ENCODE results near the gene ORC5. TPM values are rescaled to one million over a fixed set of nuclear protein-coding genes. Genes with fewer than 3 reads are reported as not detected.

Gene ORC5
- total and polyA plus RNA-seq, 2 of the 13 experiments (the other 11 are each of a cell fraction or from before 2014, with no cell fraction given), result 4.8 to 18.8 TPM

DNA sequence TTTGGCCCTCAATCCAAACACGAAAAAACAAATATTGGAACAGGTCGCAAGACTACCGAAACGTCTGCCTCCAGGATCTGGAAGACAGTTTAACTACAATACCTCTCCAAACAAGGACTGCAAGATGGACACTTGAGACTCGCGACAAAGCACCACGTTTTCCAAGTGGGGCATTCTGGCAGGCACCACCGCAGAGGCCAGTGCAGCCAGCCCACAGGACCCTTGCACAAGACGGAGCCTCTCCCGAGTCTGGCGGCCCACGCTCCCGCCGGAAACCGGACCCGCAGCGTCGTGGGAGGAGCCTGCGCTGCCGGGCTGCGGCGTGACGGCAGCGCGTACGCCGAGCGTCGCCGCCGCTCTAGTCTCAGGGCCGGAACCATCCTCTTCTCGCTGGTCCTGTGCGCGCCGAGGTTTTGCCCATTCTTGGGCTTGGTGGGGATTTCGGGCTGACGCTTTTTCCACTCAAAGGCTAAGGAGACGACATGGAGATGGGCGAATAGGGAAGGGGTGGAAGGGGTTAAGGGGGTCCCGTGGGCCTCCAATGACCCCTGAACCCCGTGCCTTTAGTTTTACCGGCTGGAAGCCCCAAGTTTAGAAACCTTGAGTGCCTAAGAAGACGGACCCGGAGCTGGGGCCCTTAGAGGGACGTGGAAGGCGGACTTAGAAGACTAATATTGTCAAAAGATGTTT is at the start of gene ORC5 (continued):
- TF ChIP-seq, protein P1, sequence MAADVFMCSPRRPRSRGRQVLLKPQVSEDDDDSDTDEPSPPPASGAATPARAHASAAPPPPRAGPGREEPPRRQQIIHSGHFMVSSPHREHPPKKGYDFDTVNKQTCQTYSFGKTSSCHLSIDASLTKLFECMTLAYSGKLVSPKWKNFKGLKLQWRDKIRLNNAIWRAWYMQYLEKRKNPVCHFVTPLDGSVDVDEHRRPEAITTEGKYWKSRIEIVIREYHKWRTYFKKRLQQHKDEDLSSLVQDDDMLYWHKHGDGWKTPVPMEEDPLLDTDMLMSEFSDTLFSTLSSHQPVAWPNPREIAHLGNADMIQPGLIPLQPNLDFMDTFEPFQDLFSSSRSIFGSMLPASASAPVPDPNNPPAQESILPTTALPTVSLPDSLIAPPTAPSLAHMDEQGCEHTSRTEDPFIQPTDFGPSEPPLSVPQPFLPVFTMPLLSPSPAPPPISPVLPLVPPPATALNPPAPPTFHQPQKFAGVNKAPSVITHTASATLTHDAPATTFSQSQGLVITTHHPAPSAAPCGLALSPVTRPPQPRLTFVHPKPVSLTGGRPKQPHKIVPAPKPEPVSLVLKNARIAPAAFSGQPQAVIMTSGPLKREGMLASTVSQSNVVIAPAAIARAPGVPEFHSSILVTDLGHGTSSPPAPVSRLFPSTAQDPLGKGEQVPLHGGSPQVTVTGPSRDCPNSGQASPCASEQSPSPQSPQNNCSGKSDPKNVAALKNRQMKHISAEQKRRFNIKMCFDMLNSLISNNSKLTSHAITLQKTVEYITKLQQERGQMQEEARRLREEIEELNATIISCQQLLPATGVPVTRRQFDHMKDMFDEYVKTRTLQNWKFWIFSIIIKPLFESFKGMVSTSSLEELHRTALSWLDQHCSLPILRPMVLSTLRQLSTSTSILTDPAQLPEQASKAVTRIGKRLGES (CRISPR knock-in tag; IDR thresholded peaks at IDR 0.05; ENCODE audit: borderline replicate concordance), result no peak
- TF ChIP-seq ARNT (IDR thresholded peaks at IDR 0.05) (no peak), ZNF17 (CRISPR knock-in tag; IDR thresholded peaks at IDR 0.05) (no peak), ZFP62 (CRISPR knock-in tag; IDR thresholded peaks at IDR 0.05) (no peak), PRMT3 (CRISPR knock-in tag; IDR thresholded peaks at IDR 0.05; ENCODE audit: borderline replicate concordance, low read depth) (0 out of 2 replicates have a peak, but pooled peaks have one; percentile 58), MAZ (IDR thresholded peaks at IDR 0.05; ENCODE audit: borderline replicate concordance, low read depth, low read length) (no peak), MAZ (CRISPR knock-in tag; IDR thresholded peaks at IDR 0.05; ENCODE audit: low read depth) (peak; percentile 76), ZNF34 (CRISPR knock-in tag; IDR thresholded peaks at IDR 0.05; ENCODE audit: borderline replicate concordance) (peak; percentile 65; the same call in 1 of the 2 replicates), JUND (CRISPR knock-in tag; IDR thresholded peaks at IDR 0.05) (no peak; the same call in 1 of the 2 replicates), ZNF496 (CRISPR knock-in tag; IDR thresholded peaks at IDR 0.05; ENCODE audit: insufficient replicate concordance) (no peak), ZMYM2 (CRISPR knock-in tag; IDR thresholded peaks at IDR 0.05) (peak; percentile 91), ISL2 (CRISPR knock-in tag; IDR thresholded peaks at IDR 0.05) (peak; percentile 67), MED1 (CRISPR knock-in tag; IDR thresholded peaks at IDR 0.05) (peak; percentile 70), EZH2 (conservative IDR thresholded peaks at IDR 0.05; ENCODE audit: low read depth, low read length) (no peak), HCFC1 (IDR thresholded peaks at IDR 0.05; ENCODE audit: low read depth, low read length) (no peak), FOXA1 (IDR thresholded peaks at IDR 0.05) (no peak), FOXA1 (CRISPR knock-in tag; IDR thresholded peaks at IDR 0.05) (no peak), POLR2G (IDR thresholded peaks at IDR 0.05; ENCODE audit: low read depth, low read length) (peak; percentile 98)
- TF ChIP-seq, protein P2, sequence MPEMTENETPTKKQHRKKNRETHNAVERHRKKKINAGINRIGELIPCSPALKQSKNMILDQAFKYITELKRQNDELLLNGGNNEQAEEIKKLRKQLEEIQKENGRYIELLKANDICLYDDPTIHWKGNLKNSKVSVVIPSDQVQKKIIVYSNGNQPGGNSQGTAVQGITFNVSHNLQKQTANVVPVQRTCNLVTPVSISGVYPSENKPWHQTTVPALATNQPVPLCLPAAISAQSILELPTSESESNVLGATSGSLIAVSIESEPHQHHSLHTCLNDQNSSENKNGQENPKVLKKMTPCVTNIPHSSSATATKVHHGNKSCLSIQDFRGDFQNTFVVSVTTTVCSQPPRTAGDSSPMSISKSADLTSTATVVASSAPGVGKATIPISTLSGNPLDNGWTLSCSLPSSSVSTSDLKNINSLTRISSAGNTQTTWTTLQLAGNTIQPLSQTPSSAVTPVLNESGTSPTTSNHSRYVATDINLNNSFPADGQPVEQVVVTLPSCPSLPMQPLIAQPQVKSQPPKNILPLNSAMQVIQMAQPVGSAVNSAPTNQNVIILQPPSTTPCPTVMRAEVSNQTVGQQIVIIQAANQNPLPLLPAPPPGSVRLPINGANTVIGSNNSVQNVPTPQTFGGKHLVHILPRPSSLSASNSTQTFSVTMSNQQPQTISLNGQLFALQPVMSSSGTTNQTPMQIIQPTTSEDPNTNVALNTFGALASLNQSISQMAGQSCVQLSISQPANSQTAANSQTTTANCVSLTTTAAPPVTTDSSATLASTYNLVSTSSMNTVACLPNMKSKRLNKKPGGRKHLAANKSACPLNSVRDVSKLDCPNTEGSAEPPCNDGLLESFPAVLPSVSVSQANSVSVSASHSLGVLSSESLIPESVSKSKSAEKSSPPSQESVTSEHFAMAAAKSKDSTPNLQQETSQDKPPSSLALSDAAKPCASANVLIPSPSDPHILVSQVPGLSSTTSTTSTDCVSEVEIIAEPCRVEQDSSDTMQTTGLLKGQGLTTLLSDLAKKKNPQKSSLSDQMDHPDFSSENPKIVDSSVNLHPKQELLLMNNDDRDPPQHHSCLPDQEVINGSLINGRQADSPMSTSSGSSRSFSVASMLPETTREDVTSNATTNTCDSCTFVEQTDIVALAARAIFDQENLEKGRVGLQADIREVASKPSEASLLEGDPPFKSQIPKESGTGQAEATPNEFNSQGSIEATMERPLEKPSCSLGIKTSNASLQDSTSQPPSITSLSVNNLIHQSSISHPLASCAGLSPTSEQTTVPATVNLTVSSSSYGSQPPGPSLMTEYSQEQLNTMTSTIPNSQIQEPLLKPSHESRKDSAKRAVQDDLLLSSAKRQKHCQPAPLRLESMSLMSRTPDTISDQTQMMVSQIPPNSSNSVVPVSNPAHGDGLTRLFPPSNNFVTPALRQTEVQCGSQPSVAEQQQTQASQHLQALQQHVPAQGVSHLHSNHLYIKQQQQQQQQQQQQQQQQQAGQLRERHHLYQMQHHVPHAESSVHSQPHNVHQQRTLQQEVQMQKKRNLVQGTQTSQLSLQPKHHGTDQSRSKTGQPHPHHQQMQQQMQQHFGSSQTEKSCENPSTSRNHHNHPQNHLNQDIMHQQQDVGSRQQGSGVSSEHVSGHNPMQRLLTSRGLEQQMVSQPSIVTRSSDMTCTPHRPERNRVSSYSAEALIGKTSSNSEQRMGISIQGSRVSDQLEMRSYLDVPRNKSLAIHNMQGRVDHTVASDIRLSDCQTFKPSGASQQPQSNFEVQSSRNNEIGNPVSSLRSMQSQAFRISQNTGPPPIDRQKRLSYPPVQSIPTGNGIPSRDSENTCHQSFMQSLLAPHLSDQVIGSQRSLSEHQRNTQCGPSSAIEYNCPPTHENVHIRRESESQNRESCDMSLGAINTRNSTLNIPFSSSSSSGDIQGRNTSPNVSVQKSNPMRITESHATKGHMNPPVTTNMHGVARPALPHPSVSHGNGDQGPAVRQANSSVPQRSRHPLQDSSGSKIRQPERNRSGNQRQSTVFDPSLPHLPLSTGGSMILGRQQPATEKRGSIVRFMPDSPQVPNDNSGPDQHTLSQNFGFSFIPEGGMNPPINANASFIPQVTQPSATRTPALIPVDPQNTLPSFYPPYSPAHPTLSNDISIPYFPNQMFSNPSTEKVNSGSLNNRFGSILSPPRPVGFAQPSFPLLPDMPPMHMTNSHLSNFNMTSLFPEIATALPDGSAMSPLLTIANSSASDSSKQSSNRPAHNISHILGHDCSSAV (CRISPR knock-in tag; IDR thresholded peaks at IDR 0.05; ENCODE audit: borderline replicate concordance), result no peak
- TF ChIP-seq, protein P3, sequence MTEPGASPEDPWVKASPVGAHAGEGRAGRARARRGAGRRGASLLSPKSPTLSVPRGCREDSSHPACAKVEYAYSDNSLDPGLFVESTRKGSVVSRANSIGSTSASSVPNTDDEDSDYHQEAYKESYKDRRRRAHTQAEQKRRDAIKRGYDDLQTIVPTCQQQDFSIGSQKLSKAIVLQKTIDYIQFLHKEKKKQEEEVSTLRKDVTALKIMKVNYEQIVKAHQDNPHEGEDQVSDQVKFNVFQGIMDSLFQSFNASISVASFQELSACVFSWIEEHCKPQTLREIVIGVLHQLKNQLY (CRISPR knock-in tag; IDR thresholded peaks at IDR 0.05), result peak; percentile 31; the same call in 1 of the 2 replicates

Data from HepG2 (cell line).